GM06990 (cell line): ENCODE results near the gene ZNF205.

Experiments
- DNase-seq: peaks from one replicate; pipeline ENCODE4 v3.0.0-alpha.2; 2011; ENCODE audit not compliant: insufficient read length; ENCODE audit errors: extremely low read depth
- H3K27me3 ChIP-seq: replicated peaks from 2 replicates; pipeline ENCODE4 v1.6.0; 2011; ENCODE audit warnings: low read length; ENCODE audit not compliant: control insufficient read depth, insufficient read depth
- H3K36me3 ChIP-seq: 2 replicates; pipeline ENCODE4 v1.5.1; 2011; ENCODE audit warnings: low read length; ENCODE audit not compliant: control insufficient read depth, insufficient read depth
- H3K4me3 ChIP-seq: replicated peaks from 2 replicates; pipeline ENCODE4 v1.5.1; 2011; ENCODE audit warnings: low read depth, mild to moderate bottlenecking, control low read depth, low read length
- TF ChIP-seq, protein P1 (sequence below): IDR thresholded peaks from 2 replicates; pipeline ENCODE4 v1.5.1; 2011; ENCODE audit warnings: low read length, control low read depth, mild to moderate bottlenecking, inconsistent platforms; ENCODE audit not compliant: insufficient read depth, poor library complexity, severe bottlenecking

Gene ZNF205

DNA sequence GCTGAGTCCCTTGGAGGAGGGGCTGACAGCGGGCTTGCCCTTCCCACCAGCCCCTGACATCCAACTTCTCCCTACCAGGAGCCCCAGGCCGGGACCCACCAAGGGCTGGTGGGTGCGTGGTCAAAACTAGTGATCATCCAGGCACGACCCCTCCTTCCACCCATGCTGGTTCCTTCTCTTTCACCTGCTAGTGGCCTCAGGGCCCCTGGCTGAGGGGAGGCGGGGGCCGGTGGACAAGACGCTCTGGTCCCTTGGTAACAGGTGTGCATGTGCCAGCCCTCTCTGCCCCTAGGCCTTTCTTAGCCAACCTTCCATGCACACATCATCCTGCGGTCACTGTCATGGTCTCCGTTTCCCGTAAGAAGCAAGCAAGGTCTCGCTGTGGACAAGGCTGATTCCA, 30.8 kb downstream of the ZNF205 start:
- Histone ChIP-seq H3K36me3 (no peaks in the 10 kb centered on the region; the same call in none of the 2 replicates), H3K4me3 (no peak overlapping the region), H3K27me3 (no peaks in the 10 kb centered on the region; the same call in 1 of the 2 replicates)
- no peak for DNase-seq
- TF ChIP-seq, protein P1, sequence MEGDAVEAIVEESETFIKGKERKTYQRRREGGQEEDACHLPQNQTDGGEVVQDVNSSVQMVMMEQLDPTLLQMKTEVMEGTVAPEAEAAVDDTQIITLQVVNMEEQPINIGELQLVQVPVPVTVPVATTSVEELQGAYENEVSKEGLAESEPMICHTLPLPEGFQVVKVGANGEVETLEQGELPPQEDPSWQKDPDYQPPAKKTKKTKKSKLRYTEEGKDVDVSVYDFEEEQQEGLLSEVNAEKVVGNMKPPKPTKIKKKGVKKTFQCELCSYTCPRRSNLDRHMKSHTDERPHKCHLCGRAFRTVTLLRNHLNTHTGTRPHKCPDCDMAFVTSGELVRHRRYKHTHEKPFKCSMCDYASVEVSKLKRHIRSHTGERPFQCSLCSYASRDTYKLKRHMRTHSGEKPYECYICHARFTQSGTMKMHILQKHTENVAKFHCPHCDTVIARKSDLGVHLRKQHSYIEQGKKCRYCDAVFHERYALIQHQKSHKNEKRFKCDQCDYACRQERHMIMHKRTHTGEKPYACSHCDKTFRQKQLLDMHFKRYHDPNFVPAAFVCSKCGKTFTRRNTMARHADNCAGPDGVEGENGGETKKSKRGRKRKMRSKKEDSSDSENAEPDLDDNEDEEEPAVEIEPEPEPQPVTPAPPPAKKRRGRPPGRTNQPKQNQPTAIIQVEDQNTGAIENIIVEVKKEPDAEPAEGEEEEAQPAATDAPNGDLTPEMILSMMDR, result no peak

DNA sequence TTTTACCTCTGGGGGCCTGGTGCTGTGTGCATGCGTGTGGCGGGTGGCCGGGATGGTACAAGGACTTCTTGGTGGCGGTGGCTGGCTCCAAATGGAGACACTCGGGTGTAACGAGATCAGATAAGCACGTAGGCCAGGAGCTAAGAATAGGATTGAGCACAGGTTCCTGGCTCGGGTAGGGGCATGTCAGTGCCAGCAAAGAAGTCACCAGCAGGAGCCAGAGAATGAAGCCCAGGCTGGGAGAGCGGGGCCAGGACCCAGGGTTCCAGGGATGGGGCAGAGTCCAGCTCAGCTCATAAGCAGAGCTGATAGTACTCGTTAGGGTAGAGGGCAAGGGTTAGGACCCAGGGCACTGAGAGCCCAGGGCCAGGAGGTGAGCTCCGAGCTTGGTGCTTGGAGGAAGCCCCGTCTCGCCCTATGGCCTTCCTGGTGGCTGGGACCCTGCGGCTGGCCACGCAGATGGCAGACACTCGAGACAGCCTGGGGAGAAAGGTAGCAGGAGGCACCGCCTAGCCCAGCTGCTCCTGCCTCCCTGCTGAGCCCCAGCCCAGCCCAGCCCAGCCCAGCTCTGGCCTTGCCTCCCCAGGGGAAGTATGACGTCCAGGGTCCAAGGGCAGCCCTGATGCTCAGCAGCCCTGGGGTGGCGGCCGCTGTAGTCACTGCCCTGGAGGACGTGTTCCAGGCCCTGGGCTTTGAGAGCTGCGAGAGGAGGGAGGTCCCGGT, 31.4 kb downstream of the ZNF205 start:
- no peak overlapping the region for H3K4me3 ChIP-seq
- DNase-seq, result no peak
- TF ChIP-seq, protein P1, result no peak

DNA sequence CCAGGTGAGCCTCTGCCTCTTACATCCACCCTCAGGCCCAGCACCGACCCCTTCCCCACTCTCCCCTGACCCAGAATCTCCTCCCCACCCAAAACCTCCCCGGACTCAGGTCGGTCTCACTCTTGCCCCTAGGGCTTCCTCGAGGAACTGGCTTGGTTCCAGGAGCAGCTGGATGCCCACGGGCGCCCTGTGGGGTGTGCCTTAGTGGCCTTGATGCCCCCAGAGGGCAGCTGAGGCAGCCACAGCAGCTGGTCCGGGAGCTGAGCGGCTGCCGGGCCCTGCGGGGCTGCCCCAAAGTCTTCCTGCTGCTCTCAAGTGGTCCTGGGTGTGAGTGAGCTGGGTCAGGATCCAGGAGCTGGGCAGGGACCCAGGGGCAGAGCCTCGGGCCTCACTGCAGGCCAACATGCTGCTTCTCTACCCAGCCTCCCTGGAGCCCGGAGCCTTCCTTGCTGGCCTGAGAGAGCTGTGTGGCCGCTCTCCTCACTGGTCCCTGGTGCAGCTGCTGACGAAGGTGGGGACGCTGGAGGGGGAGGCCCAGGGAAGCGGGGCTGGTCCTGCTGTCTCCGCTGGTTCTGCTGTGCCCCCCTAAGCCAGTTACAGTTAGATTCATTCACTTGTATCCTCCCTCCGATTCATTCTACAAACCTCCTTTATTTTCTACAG, 32.1 kb downstream of the ZNF205 start:
- H3K4me3 ChIP-seq, result no peak overlapping the region
- TF ChIP-seq, protein P1, result no peak
- DNase-seq, result no peak
- no peaks in the 10 kb centered on the region; the same call in none of the 2 replicates for H3K36me3 ChIP-seq
- no peaks in the 10 kb centered on the region; the same call in 1 of the 2 replicates for H3K27me3 ChIP-seq

More for the DNA sequence above, 31.4 kb downstream of the ZNF205 start:
- no peaks in the 10 kb centered on the region; the same call in none of the 2 replicates for H3K36me3 ChIP-seq
- no peaks in the 10 kb centered on the region; the same call in 1 of the 2 replicates for H3K27me3 ChIP-seq

DNA sequence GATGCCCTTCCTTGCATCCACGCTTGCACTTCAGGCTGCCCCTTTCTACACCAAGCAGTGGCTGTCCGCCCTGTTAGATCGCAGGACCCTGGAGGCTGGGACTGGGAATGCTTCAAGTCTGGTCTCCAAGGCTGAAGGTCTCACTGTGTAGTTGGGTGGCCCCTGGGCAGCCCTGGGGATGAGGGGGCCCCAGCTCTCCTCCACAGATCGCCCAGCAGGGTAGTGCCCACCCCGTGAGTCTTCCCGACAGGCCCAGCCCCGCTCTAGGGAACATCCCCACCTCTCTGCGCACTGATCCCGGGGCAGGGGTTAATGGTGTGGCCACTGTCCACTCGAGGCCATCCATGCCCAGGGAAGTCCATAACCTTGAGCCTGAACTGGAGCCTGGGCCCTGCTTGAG, 32.8 kb downstream of the ZNF205 start:
- no peak for DNase-seq
- no peaks in the 10 kb centered on the region; the same call in 1 of the 2 replicates for H3K27me3 ChIP-seq
- TF ChIP-seq, protein P1, result no peak
- H3K36me3 ChIP-seq, result no peaks in the 10 kb centered on the region; the same call in none of the 2 replicates
- no peak overlapping the region for H3K4me3 ChIP-seq

DNA sequence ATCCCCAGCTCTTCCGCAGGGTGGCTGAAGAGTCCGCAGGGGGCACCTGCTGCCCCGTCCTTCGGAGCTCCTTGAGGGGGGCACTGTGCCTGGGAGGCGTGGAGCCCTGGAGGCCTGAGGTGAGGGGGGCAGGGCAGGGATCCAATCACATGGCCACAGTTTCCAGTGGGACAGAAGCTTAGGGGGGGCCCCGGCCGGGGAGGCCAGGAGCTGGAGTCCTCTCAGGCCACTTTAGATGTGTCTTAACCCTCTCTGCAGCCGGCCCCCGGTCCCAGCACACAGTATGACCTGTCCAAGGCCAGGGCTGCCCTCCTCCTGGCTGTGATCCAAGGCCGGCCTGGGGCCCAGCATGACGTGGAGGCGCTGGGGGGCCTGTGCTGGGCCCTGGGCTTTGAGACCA, 33.3 kb downstream of the ZNF205 start:
- Histone ChIP-seq H3K27me3 (no peaks in the 10 kb centered on the region; the same call in 1 of the 2 replicates), H3K4me3 (no peak overlapping the region), H3K36me3 (no peaks in the 10 kb centered on the region; the same call in none of the 2 replicates)
- DNase-seq, result no peak
- TF ChIP-seq, protein P1, result no peak
